DOHH2 (cell line): Measurements from ENCODE around the gene PCDH9.

Experiments used
- H3F3A ChIP-seq: fragments of 200-600 bp; sonication (generic), shearing (Covaris generic); 2 replicates; pipeline ENCODE4 v1.6.0; 2016; ENCODE audit warnings: antibody characterized with exemption, mild to moderate bottlenecking; ENCODE audit not compliant: control insufficient read depth, insufficient read depth
- H3K27ac ChIP-seq: fragments of 200-600 bp; sonication (generic); 2 replicates; pipeline ENCODE4 v1.5.1; 2014; ENCODE audit warnings: low read depth, mild to moderate bottlenecking, low read length, moderate library complexity
- H3K27me3 ChIP-seq: fragments of 200-600 bp; sonication (generic); 2 replicates; pipeline ENCODE4 v1.6.1; 2014; ENCODE audit warnings: mild to moderate bottlenecking, low read length, mixed read lengths; ENCODE audit not compliant: control insufficient read depth
- H3K36me3 ChIP-seq: fragments of 200-600 bp; sonication (generic); 2 replicates; pipeline ENCODE4 v1.6.1; 2014; ENCODE audit warnings: mild to moderate bottlenecking, low read length, moderate library complexity, mixed read lengths; ENCODE audit not compliant: control insufficient read depth
- H3K4me1 ChIP-seq: fragments of 200-600 bp; sonication (generic); 2 replicates; pipeline ENCODE4 v1.6.1; 2014; ENCODE audit warnings: mild to moderate bottlenecking, low read length, mixed read lengths; ENCODE audit not compliant: control insufficient read depth
- H3K4me2 ChIP-seq: fragments of 200-600 bp; sonication (generic); 2 replicates; pipeline ENCODE4 v1.6.0; 2014; ENCODE audit warnings: mild to moderate bottlenecking, low read length, moderate library complexity
- H3K4me3 ChIP-seq: fragments of 200-600 bp; sonication (generic); 2 replicates; pipeline ENCODE4 v1.5.1; 2014; ENCODE audit warnings: mild to moderate bottlenecking, low read length, mixed read lengths
- H3K79me2 ChIP-seq: fragments of 200-600 bp; sonication (generic); 2 replicates; pipeline ENCODE4 v1.6.1; 2014; ENCODE audit warnings: mild to moderate bottlenecking, low read length, mixed read lengths; ENCODE audit not compliant: control insufficient read depth
- H3K9me2 ChIP-seq: fragments of 200-600 bp; sonication (generic); replicated peaks from 2 replicates; pipeline ENCODE4 v1.6.1; 2014; ENCODE audit warnings: mild to moderate bottlenecking, low read length, mixed read lengths; ENCODE audit not compliant: control insufficient read depth
- H3K9me3 ChIP-seq: fragments of 200-600 bp; sonication (generic); 2 replicates; pipeline ENCODE4 v1.6.1; 2014; ENCODE audit warnings: antibody characterized with exemption, low read length, mixed read lengths; ENCODE audit not compliant: control insufficient read depth, insufficient read depth
- H4K20me1 ChIP-seq: fragments of 200-600 bp; sonication (generic); 2 replicates; pipeline ENCODE4 v1.6.0; 2014; ENCODE audit warnings: low read depth, mild to moderate bottlenecking, antibody characterized with exemption, low read length, moderate library complexity; ENCODE audit not compliant: control insufficient read depth, insufficient read depth
- EZH2phosphoT487 ChIP-seq: fragments of 200-600 bp; sonication (generic); IDR thresholded peaks from 2 replicates; pipeline ENCODE4 v1.6.1; 2017; ENCODE audit warnings: borderline replicate concordance, mild to moderate bottlenecking, antibody characterized with exemption, low read length, moderate library complexity, mixed read lengths
- TF ChIP-seq, protein P1 (sequence below): fragments of 200-600 bp; sonication (generic); IDR thresholded peaks from one replicate; pipeline ENCODE4 v1.5.1; 2014; ENCODE audit warnings: antibody characterized with exemption, mild to moderate bottlenecking, low read depth, low read length; ENCODE audit not compliant: poor library complexity, severe bottlenecking

PCDH9 gene

DNA sequence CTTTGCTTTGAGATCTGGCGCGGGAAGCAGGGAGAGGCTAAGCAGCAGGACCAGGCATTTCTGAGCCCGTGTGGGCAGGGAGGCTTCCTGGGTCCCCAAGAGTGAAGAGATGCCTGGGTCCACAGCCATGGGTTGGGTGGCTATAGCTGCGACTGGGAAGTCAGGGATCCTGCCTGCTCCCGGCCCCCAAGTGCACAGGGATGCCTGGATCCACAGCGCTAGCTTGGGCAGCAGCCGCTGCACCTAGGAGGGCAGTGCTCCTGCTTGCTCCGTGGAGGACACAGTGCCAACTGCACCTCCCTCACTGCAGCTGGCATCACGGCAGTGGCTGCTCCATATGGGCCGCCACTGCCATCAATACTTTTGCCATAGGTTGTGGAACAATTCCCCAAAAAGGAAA lies 384.7 kb downstream of the PCDH9 start:
- Histone ChIP-seq H3F3A (no peaks in the 10 kb centered on the region), H3K4me3 (no peak overlapping the region)

GRCh38 chr13:66844933-66845332 lies 385.2 kb downstream of the PCDH9 start:
- Histone ChIP-seq H3K36me3 (no peaks in the 10 kb centered on the region), H3K4me3 (no peak overlapping the region), H3K4me1 (no peaks in the 10 kb centered on the region), H3K9me2 (no peaks in the 10 kb centered on the region), H3K9me3 (no peaks in the 10 kb centered on the region), H3K4me2 (no peak overlapping the region), H3K27me3 (no peaks in the 10 kb centered on the region), H3K27ac (no peak overlapping the region), H3K79me2 (no peaks in the 10 kb centered on the region), H4K20me1 (no peaks in the 10 kb centered on the region), H3F3A (no peaks in the 10 kb centered on the region)
- TF ChIP-seq, protein P1, sequence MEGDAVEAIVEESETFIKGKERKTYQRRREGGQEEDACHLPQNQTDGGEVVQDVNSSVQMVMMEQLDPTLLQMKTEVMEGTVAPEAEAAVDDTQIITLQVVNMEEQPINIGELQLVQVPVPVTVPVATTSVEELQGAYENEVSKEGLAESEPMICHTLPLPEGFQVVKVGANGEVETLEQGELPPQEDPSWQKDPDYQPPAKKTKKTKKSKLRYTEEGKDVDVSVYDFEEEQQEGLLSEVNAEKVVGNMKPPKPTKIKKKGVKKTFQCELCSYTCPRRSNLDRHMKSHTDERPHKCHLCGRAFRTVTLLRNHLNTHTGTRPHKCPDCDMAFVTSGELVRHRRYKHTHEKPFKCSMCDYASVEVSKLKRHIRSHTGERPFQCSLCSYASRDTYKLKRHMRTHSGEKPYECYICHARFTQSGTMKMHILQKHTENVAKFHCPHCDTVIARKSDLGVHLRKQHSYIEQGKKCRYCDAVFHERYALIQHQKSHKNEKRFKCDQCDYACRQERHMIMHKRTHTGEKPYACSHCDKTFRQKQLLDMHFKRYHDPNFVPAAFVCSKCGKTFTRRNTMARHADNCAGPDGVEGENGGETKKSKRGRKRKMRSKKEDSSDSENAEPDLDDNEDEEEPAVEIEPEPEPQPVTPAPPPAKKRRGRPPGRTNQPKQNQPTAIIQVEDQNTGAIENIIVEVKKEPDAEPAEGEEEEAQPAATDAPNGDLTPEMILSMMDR, result no peak
- no peak for TF ChIP-seq EZH2phosphoT487

More for the DNA sequence above, 384.7 kb downstream of the PCDH9 start:
- H3K4me2 ChIP-seq, result no peak overlapping the region
- no peaks in the 10 kb centered on the region for H3K36me3 ChIP-seq
- no peaks in the 10 kb centered on the region for H3K4me1 ChIP-seq
- H4K20me1 ChIP-seq, result no peaks in the 10 kb centered on the region
- H3K9me2 ChIP-seq, result no peaks in the 10 kb centered on the region
- H3K27ac ChIP-seq, result no peak overlapping the region
- no peaks in the 10 kb centered on the region for H3K27me3 ChIP-seq
- TF ChIP-seq EZH2phosphoT487, result no peak
- no peaks in the 10 kb centered on the region for H3K9me3 ChIP-seq
- H3K79me2 ChIP-seq, result no peaks in the 10 kb centered on the region

DNA sequence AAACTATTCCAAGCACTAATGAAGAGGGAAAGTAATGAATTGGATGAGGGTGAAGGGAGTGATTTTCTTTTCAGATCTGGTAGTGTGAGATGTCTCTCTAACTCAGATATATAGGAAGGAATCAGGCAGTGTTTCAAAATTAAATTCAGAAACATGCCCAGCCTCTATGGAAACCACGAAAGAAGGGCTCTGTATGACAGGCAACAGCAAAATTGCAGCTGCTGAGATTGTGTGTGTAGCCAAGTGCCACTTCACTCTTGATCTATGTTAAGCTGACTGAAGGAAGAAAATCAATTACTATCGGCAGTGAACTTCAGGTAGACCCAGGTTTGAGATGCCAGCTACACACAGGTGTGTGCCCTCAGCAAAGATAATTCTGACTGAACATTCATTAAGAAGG lies 387.4 kb downstream of the PCDH9 start:
- no peak overlapping the region for H3K4me2 ChIP-seq
- no peaks in the 10 kb centered on the region for H3K9me2 ChIP-seq
- H3K9me3 ChIP-seq, result no peaks in the 10 kb centered on the region
- no peaks in the 10 kb centered on the region for H3K4me1 ChIP-seq
- TF ChIP-seq, protein P1, result no peak
- no peak for TF ChIP-seq EZH2phosphoT487
- no peaks in the 10 kb centered on the region for H3K36me3 ChIP-seq
- H3K27me3 ChIP-seq, result no peaks in the 10 kb centered on the region
- H3K27ac ChIP-seq, result no peak overlapping the region
- H3F3A ChIP-seq, result no peaks in the 10 kb centered on the region
- no peak overlapping the region for H3K4me3 ChIP-seq
- no peaks in the 10 kb centered on the region for H3K79me2 ChIP-seq
- H4K20me1 ChIP-seq, result no peaks in the 10 kb centered on the region

- H3K9me3 ChIP-seq, result 0 out of 2 replicates have a peak, but pooled peaks cover 3% of the 10 kb centered on the region
- H3K79me2 ChIP-seq, result no peaks in the 10 kb centered on the region
- H3K4me2 ChIP-seq, result no peak overlapping the region
- no peak overlapping the region for H3K27ac ChIP-seq
- no peaks in the 10 kb centered on the region for H3K4me1 ChIP-seq
- TF ChIP-seq EZH2phosphoT487, result no peak
- TF ChIP-seq, protein P1, result no peak
- H3K36me3 ChIP-seq, result no peaks in the 10 kb centered on the region
- H3F3A ChIP-seq, result no peaks in the 10 kb centered on the region
- no peaks in the 10 kb centered on the region for H3K9me2 ChIP-seq
- no peaks in the 10 kb centered on the region for H3K27me3 ChIP-seq
- H4K20me1 ChIP-seq, result no peaks in the 10 kb centered on the region
- H3K4me3 ChIP-seq, result no peak overlapping the region
Measured at GRCh38 chr13:66840621-66841020, 389.5 kb downstream of the PCDH9 start.
